Breast epithelium (tissue), 4 donors: ENCODE data around the gene ATP6V1A. TPM values are rescaled to one million over a fixed set of nuclear protein-coding genes. Genes with fewer than 3 reads are reported as not detected.
"Not testable (repeated sequence)": the region's sequence is repeated elsewhere in the genome, so short reads cannot be mapped to it uniquely, and the experiment has no call there.

Source experiments
- DNase-seq, 2 donors: peaks; one replicate each; pipeline ENCODE4 v3.0.0-alpha.2; 2019; ENCODE audit warnings: low spot score in 2 of 2
- H3K27ac ChIP-seq, 2 donors: fragments of 200-600 bp; sonication (generic) in 1 of 2; one replicate each; pipeline ENCODE4 v1.5.1; 2016 to 2019; ENCODE audit warnings: mild to moderate bottlenecking in 1 of 2
- H3K27me3 ChIP-seq, 2 donors: fragments of 200-600 bp; sonication (generic) in 1 of 2; one replicate each; pipeline versions ENCODE4 v1.5.1 to v1.6.0; 2017 to 2019; ENCODE audit warnings: control low read depth in 1 of 2, mild to moderate bottlenecking in 1 of 2
- H3K36me3 ChIP-seq: fragments of 200-600 bp; one replicate; pipeline ENCODE4 v1.5.1; 2019
- H3K4me1 ChIP-seq, 2 donors: fragments of 200-600 bp; sonication (generic); one replicate each; pipeline ENCODE4 v1.5.1; 2016 to 2019; ENCODE audit warnings: control low read depth in 1 of 2
- H3K4me3 ChIP-seq, 3 donors: fragments of 200-600 bp; sonication (generic); 1 replicate in 2 of 3; 2 replicates in 1 of 3; pipeline ENCODE4 v1.5.1; 2016 to 2019; ENCODE audit warnings: mild to moderate bottlenecking in 3 of 3, moderate library complexity in 2 of 3
- H3K9me3 ChIP-seq, 2 donors: fragments of 200-600 bp; sonication (generic) in 1 of 2; one replicate each; pipeline ENCODE4 v1.5.1; 2016 to 2019; ENCODE audit warnings: control low read depth in 1 of 2
- CTCF ChIP-seq, 3 donors: fragments of 450-650 bp; IDR thresholded peaks; one replicate each; pipeline ENCODE4 v1.5.1; 2016 to 2017; ENCODE audit warnings: antibody characterized with exemption in 3 of 3, mild to moderate bottlenecking in 3 of 3, moderate library complexity in 3 of 3
- POLR2A ChIP-seq: fragments of 450-650 bp; IDR thresholded peaks from one replicate; pipeline ENCODE4 v1.6.1; 2016; ENCODE audit warnings: antibody characterized with exemption, mild to moderate bottlenecking, moderate library complexity
- POLR2AphosphoS5 ChIP-seq, 3 donors: sonication (generic); formaldehyde crosslinking; IDR thresholded peaks; one replicate each; pipeline ENCODE4 v1.6.1; 2017; ENCODE audit warnings: antibody characterized with exemption in 3 of 3
- intact Hi-C: fragments of 100-400 bp; cut with DNase I; formaldehyde crosslinking; loops from one replicate; pipeline ENCODE4 v1.15.1; 2023; ENCODE audit warnings: low total_unique reads
- total RNA-seq, 3 donors: library from RNA; depleted of rRNA; stranded (reverse); fragments of >200 nt; gene quantifications; one replicate each; pipeline ENCODE4 v1.1.0, GENCODE V29; 2016

ATP6V1A gene
- total RNA-seq, 3 donors from 2014 or later = 44.6 to 68.5 (median 48.6) TPM

GRCh38 chr3:113839551-113839950, 92.7 kb downstream of the ATP6V1A start:
- no peaks in the 10 kb centered on the region for H3K9me3 ChIP-seq
- H3K36me3 ChIP-seq = no peaks in the 10 kb centered on the region
- no peak overlapping the region for H3K27ac ChIP-seq
- no peak for TF ChIP-seq CTCF (IDR thresholded peaks at IDR 0.05)
- TF ChIP-seq POLR2A = no peak
- no peak for DNase-seq
- H3K4me3 ChIP-seq = peak overlapping the region in 2 of 3 donors; percentile 64 to 71
- intact Hi-C loops = no loop called here
- no peaks in the 10 kb centered on the region for H3K27me3 ChIP-seq
- no peaks in the 10 kb centered on the region for H3K4me1 ChIP-seq

- no peaks in the 10 kb centered on the region for H3K4me1 ChIP-seq
- H3K4me3 ChIP-seq = no peak overlapping the region
- TF ChIP-seq POLR2AphosphoS5 (IDR thresholded peaks at IDR 0.05) = no peak
- TF ChIP-seq POLR2A = no peak
- peak in 2 of 3 donors; percentile 46 to 63 for TF ChIP-seq CTCF (IDR thresholded peaks at IDR 0.05)
- H3K36me3 ChIP-seq = no peaks in the 10 kb centered on the region
- DNase-seq = no peak
- H3K27ac ChIP-seq = no peak overlapping the region
- H3K27me3 ChIP-seq = no peaks in the 10 kb centered on the region
- intact Hi-C loops = no loop called here
- no peaks in the 10 kb centered on the region for H3K9me3 ChIP-seq
Observed at GRCh38 chr3:113844622-113845222, 97.9 kb downstream of the ATP6V1A start.

GRCh38 chr3:113847247-113847646, 100.4 kb downstream of the ATP6V1A start:
- Histone ChIP-seq H3K9me3 (no peaks in the 10 kb centered on the region), H3K27me3 (no peaks in the 10 kb centered on the region), H3K4me1 (no peaks in the 10 kb centered on the region), H3K4me3 (no peak overlapping the region), H3K36me3 (no peaks in the 10 kb centered on the region), H3K27ac (no peak overlapping the region)
- intact Hi-C loops = no loop called here
- TF ChIP-seq POLR2A (no peak), POLR2AphosphoS5 (IDR thresholded peaks at IDR 0.05) (no peak), CTCF (IDR thresholded peaks at IDR 0.05) (no peak)
- no peak for DNase-seq

GRCh38 chr3:113847664-113848461, 101.0 kb downstream of the ATP6V1A start:
- intact Hi-C loops = no loop called here
- Histone ChIP-seq H3K27me3 (no peaks in the 10 kb centered on the region), H3K4me3 (no peak overlapping the region), H3K27ac (no peak overlapping the region), H3K4me1 (no peaks in the 10 kb centered on the region), H3K9me3 (no peaks in the 10 kb centered on the region), H3K36me3 (no peaks in the 10 kb centered on the region)
- DNase-seq = no peak
- TF ChIP-seq POLR2A = no peak
- TF ChIP-seq CTCF (IDR thresholded peaks at IDR 0.05) = no peak
- TF ChIP-seq POLR2AphosphoS5 (IDR thresholded peaks at IDR 0.05) = peak in 1 of 3 donors; percentile 17

GRCh38 chr3:113849071-113849470, 102.2 kb downstream of the ATP6V1A start:
- intact Hi-C loops, H3K4me1 ChIP-seq, DNase-seq: not testable (repeated sequence)

GRCh38 chr3:113849841-113850240, 103.0 kb downstream of the ATP6V1A start:
- H3K4me1 ChIP-seq, H3K27ac ChIP-seq, H3K9me3 ChIP-seq, DNase-seq, H3K36me3 ChIP-seq, H3K4me3 ChIP-seq, H3K27me3 ChIP-seq, intact Hi-C loops: not testable (repeated sequence)

More at GRCh38 chr3:113849071-113849470, 102.2 kb downstream of the ATP6V1A start:
- H3K4me3 ChIP-seq, H3K36me3 ChIP-seq, H3K27ac ChIP-seq, H3K9me3 ChIP-seq, H3K27me3 ChIP-seq: not testable (repeated sequence)

- H3K27me3 ChIP-seq, intact Hi-C loops, DNase-seq, H3K36me3 ChIP-seq, H3K27ac ChIP-seq, H3K4me1 ChIP-seq, H3K9me3 ChIP-seq, H3K4me3 ChIP-seq: not testable (repeated sequence)
Observed at GRCh38 chr3:113850391-113850790, 103.6 kb downstream of the ATP6V1A start.
